Stimulated activated CD4-positive, alpha-beta T cell treated with anti-CD3 and anti-CD28 coated beads, Interleukin-4, amount 100 ng/mL, for 4 hours (primary cell): ENCODE results near the gene OR2M3.
"Not testable (repeated sequence)": the region's sequence is repeated elsewhere in the genome, so short reads cannot be mapped to it uniquely, and the experiment has no call there.

ENCODE experiments used
- DNase-seq, 2 experiments: peaks; one replicate each; pipeline ENCODE4 v3.0.0-alpha.2; 2020

Gene OR2M3

GRCh38 chr1:248196965-248197364, at the start of gene OR2M3:
Gene OR2M3, plus strand, starts transcription at chr1:248197265. Its CDS starts 5,803 bp downstream, at chr1:248203068.
- DNase-seq, result no peak

GRCh38 chr1:248152056-248152827, 44.8 kb upstream of the OR2M3 start:
- DNase-seq, result no peak

GRCh38 chr1:248155927-248156326, 41.1 kb upstream of the OR2M3 start:
- DNase-seq, result no peak

GRCh38 chr1:248158758-248159157, 38.3 kb upstream of the OR2M3 start:
- no peak for DNase-seq

GRCh38 chr1:248164031-248164430, 33.0 kb upstream of the OR2M3 start:
- DNase-seq, result no peak

- DNase-seq, result no peak
Observed at GRCh38 chr1:248165186-248165585, 31.9 kb upstream of the OR2M3 start.

GRCh38 chr1:248174521-248174920, 22.5 kb upstream of the OR2M3 start, which contains the start of gene OR2M2:
Gene OR2M2, plus strand, starts transcription at chr1:248174821. Its CDS starts 5,165 bp downstream, at chr1:248179986.
- DNase-seq, result no peak

- no peak for DNase-seq
Observed at GRCh38 chr1:248183996-248184395, 13.1 kb upstream of the OR2M3 start.

GRCh38 chr1:248187363-248187762, 9.7 kb upstream of the OR2M3 start:
- no peak for DNase-seq

- DNase-seq, result no peak
Observed at GRCh38 chr1:248189026-248189425, 8.0 kb upstream of the OR2M3 start.

GRCh38 chr1:248194117-248194516, 2.9 kb upstream of the OR2M3 start:
- DNase-seq, result no peak

GRCh38 chr1:248215880-248216279, 18.8 kb downstream of the OR2M3 start:
- no peak for DNase-seq

- no peak for DNase-seq
Observed at GRCh38 chr1:248225537-248225936, 28.5 kb downstream of the OR2M3 start.

GRCh38 chr1:248229360-248229908, 32.4 kb downstream of the OR2M3 start:
- no peak for DNase-seq

- DNase-seq, result no peak
Observed at GRCh38 chr1:248231117-248231516, 34.1 kb downstream of the OR2M3 start, which contains the start of gene OR2M4. Gene OR2M4, plus strand, starts transcription at chr1:248231417. Its CDS starts 7,512 bp downstream, at chr1:248238929.

- no peak for DNase-seq
Observed at GRCh38 chr1:248239478-248239877, 42.4 kb downstream of the OR2M3 start.

GRCh38 chr1:248243204-248243603, 46.1 kb downstream of the OR2M3 start:
- DNase-seq, result peak in 1 of 2 experiments; percentile 2

- DNase-seq, result not testable (repeated sequence)
Observed at GRCh38 chr1:248259309-248259708, 62.2 kb downstream of the OR2M3 start.
